ENCODE data around the gene LBH. TPM values are rescaled to one million over a fixed set of nuclear protein-coding genes. Genes with fewer than 3 reads are reported as not detected.
"Not testable (repeated sequence)": the region's sequence is repeated elsewhere in the genome, so short reads cannot be mapped to it uniquely, and the experiment has no call there.

Gene LBH
- total RNA-seq, 1 donor, result 21.1 TPM

GRCh38 chr2:30267161-30267975 lies 36.0 kb downstream of the LBH start:
- no peak overlapping the region for H3K4me3 ChIP-seq (ENCODE audit: low read depth, low read length)
- no peak for TF ChIP-seq CTCF (IDR thresholded peaks at IDR 0.05; ENCODE audit: insufficient read depth, low read length)
- DNase-seq (ENCODE audit: low read depth), result no peak

- no peak for TF ChIP-seq CTCF (IDR thresholded peaks at IDR 0.05; ENCODE audit: insufficient read depth, low read length)
- DNase-seq (ENCODE audit: low read depth), result no peak
- no peak overlapping the region for H3K4me3 ChIP-seq (ENCODE audit: low read depth, low read length)
Observed at GRCh38 chr2:30268296-30268871, 37.0 kb downstream of the LBH start.

GRCh38 chr2:30269114-30269770 lies 37.9 kb downstream of the LBH start:
- not testable (repeated sequence) for DNase-seq (ENCODE audit: low read depth); H3K4me3 ChIP-seq (ENCODE audit: low read depth, low read length)

GRCh38 chr2:30269771-30270145 lies 38.4 kb downstream of the LBH start:
- no peak for DNase-seq (ENCODE audit: low read depth)
- TF ChIP-seq CTCF (IDR thresholded peaks at IDR 0.05; ENCODE audit: insufficient read depth, low read length), result no peak
- H3K4me3 ChIP-seq (ENCODE audit: low read depth, low read length), result no peak overlapping the region

GRCh38 chr2:30270166-30270565 lies 38.8 kb downstream of the LBH start:
- no peak overlapping the region for H3K4me3 ChIP-seq (ENCODE audit: low read depth, low read length)
- TF ChIP-seq CTCF (IDR thresholded peaks at IDR 0.05; ENCODE audit: insufficient read depth, low read length), result no peak
- DNase-seq (ENCODE audit: low read depth), result no peak

GRCh38 chr2:30271301-30271700 lies 40.0 kb downstream of the LBH start:
- DNase-seq (ENCODE audit: low read depth), result no peak
- TF ChIP-seq CTCF (IDR thresholded peaks at IDR 0.05; ENCODE audit: insufficient read depth, low read length), result no peak
- no peak overlapping the region for H3K4me3 ChIP-seq (ENCODE audit: low read depth, low read length)

- TF ChIP-seq CTCF (IDR thresholded peaks at IDR 0.05; ENCODE audit: insufficient read depth, low read length), result no peak
- DNase-seq (ENCODE audit: low read depth), result no peak
- no peak overlapping the region for H3K4me3 ChIP-seq (ENCODE audit: low read depth, low read length)
Observed at GRCh38 chr2:30272286-30272685, 41.0 kb downstream of the LBH start.
